Ishikawa (cell line): ENCODE data around the gene PATJ.

Experiments used
- CEBPB ChIP-seq: IDR thresholded peaks from 2 replicates; pipeline ENCODE4 v1.6.1; 2012
- CREB1 ChIP-seq: IDR thresholded peaks from 2 replicates; pipeline ENCODE4 v1.6.1; 2012; ENCODE audit warnings: low read depth
- EGR1 ChIP-seq: IDR thresholded peaks from 2 replicates; pipeline ENCODE4 v1.6.1; 2012
- EP300 ChIP-seq: IDR thresholded peaks from 2 replicates; pipeline ENCODE4 v1.6.1; 2012; ENCODE audit warnings: borderline replicate concordance
- FOXM1 ChIP-seq: IDR thresholded peaks from 2 replicates; pipeline ENCODE4 v1.6.1; 2012; ENCODE audit warnings: low read depth, borderline replicate concordance
- NFIC ChIP-seq: IDR thresholded peaks from 2 replicates; pipeline ENCODE4 v1.6.1; 2012
- RAD21 ChIP-seq: IDR thresholded peaks from 2 replicates; pipeline ENCODE4 v1.6.1; 2012; ENCODE audit warnings: low read depth
- TAF1 ChIP-seq: IDR thresholded peaks from 2 replicates; pipeline ENCODE4 v1.6.1; 2012; ENCODE audit warnings: low read depth, mild to moderate bottlenecking
- TCF12 ChIP-seq: IDR thresholded peaks from 2 replicates; pipeline ENCODE4 v1.6.1; 2012; ENCODE audit warnings: low read depth
- TEAD4 ChIP-seq: IDR thresholded peaks from 2 replicates; pipeline ENCODE4 v1.6.1; 2012
- YY1 ChIP-seq: IDR thresholded peaks from 2 replicates; pipeline ENCODE4 v1.6.1; 2012; ENCODE audit warnings: low read depth
- ZBTB7A ChIP-seq: IDR thresholded peaks from 2 replicates; pipeline ENCODE4 v1.6.1; 2012; ENCODE audit warnings: low read depth
- TF ChIP-seq, protein P1 (sequence below): IDR thresholded peaks from 2 replicates; pipeline ENCODE4 v1.6.1; 2012
- TF ChIP-seq, protein P2 (sequence below): IDR thresholded peaks from 2 replicates; pipeline ENCODE4 v1.6.1; 2012
- TF ChIP-seq, protein P3 (sequence below): IDR thresholded peaks from 2 replicates; pipeline ENCODE4 v1.6.1; 2012; ENCODE audit warnings: low read depth, mild to moderate bottlenecking

Gene PATJ

DNA sequence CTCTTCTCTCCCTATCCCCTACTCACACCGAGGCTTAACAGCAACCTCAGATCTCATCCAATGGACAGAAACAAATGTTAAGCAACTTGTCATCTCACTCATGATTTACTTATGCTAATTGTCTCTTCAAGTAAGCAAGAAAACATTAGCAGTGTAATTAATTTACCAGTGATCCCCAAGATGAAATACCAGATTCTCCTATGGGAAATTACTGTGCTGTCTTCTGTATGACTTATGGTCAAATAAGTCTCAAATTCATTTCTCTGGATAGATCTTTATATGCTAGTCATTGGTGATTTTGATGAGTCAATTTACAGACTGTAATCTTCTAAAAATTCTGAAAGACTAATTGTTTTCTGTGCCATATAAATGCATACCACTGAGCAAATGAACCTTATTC lies 419.4 kb downstream of the PATJ start:
- TF ChIP-seq FOXM1 (no peak), YY1 (no peak), EP300 (no peak), ZBTB7A (no peak), CREB1 (no peak), RAD21 (no peak), TEAD4 (no peak), NFIC (no peak), EGR1 (no peak), CEBPB (no peak), TAF1 (no peak), TCF12 (no peak)
- TF ChIP-seq, protein P1, sequence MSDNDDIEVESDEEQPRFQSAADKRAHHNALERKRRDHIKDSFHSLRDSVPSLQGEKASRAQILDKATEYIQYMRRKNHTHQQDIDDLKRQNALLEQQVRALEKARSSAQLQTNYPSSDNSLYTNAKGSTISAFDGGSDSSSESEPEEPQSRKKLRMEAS, result no peak
- TF ChIP-seq, protein P2, sequence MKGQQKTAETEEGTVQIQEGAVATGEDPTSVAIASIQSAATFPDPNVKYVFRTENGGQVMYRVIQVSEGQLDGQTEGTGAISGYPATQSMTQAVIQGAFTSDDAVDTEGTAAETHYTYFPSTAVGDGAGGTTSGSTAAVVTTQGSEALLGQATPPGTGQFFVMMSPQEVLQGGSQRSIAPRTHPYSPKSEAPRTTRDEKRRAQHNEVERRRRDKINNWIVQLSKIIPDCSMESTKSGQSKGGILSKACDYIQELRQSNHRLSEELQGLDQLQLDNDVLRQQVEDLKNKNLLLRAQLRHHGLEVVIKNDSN, result no peak
- TF ChIP-seq, protein P3, sequence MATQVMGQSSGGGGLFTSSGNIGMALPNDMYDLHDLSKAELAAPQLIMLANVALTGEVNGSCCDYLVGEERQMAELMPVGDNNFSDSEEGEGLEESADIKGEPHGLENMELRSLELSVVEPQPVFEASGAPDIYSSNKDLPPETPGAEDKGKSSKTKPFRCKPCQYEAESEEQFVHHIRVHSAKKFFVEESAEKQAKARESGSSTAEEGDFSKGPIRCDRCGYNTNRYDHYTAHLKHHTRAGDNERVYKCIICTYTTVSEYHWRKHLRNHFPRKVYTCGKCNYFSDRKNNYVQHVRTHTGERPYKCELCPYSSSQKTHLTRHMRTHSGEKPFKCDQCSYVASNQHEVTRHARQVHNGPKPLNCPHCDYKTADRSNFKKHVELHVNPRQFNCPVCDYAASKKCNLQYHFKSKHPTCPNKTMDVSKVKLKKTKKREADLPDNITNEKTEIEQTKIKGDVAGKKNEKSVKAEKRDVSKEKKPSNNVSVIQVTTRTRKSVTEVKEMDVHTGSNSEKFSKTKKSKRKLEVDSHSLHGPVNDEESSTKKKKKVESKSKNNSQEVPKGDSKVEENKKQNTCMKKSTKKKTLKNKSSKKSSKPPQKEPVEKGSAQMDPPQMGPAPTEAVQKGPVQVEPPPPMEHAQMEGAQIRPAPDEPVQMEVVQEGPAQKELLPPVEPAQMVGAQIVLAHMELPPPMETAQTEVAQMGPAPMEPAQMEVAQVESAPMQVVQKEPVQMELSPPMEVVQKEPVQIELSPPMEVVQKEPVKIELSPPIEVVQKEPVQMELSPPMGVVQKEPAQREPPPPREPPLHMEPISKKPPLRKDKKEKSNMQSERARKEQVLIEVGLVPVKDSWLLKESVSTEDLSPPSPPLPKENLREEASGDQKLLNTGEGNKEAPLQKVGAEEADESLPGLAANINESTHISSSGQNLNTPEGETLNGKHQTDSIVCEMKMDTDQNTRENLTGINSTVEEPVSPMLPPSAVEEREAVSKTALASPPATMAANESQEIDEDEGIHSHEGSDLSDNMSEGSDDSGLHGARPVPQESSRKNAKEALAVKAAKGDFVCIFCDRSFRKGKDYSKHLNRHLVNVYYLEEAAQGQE, result no peak

DNA sequence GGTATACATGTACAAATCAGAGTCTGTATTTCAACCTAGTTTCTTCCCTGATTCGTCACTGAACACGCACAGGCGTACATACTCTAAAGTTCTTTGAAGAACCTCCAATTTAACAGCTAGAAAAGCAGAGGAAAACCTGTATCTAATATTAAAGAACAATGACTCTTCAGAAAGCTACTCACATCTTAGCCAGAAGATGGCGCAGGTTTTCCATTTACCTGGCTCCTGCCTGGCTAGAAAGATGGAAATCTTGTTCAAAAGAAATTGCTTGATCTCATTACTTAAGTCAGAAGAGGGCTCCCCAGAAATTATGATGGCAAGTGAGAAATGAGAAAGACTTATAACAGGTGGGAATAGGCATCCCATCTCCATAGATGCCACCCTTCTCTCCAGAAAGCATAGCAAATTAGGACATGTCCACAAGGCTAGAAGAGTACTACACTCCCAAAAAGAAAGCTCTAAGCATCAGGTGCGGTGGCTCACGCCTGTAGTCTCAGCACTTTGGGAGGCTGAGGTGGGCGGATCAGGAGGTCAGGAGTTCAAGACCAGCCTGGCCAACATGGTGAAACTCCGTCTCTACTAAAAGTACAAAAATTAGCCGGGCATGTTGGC lies 433.4 kb downstream of the PATJ start:
- TF ChIP-seq CEBPB, result no peak
- TF ChIP-seq RAD21, result peak; percentile 94

DNA sequence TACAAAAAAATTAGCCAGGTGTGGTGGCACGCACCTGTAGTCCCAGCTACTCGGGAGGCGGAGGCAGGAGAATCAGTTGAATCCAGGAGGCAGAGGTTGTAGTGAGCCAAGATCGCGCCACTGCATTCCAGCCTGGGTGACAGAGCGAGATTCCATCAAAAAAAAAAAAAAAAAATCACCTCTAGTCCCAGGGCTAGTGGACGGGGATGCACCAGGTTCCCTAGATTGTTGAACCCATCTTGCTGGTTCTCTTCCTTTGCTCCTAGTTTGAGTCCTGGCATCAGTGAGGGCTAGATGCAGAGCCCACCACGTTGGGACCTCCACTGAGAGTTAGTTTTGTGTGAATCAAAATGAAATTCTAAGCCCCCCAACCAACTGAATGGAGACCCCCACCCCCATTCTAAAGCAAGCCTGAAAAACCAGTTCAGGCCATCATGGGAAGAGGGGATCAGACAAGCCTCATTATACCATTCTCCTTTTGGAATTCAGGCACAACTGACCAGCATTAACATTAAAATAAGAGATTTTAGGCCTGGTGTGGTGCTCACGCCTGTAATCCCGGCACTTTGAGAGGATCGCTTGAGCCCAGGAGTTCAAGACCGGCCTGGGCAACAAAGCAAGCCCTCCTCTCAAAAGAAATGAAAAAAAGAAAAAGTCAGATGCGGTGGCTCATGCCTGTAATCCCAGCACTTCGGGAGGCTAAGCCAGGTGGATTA lies 434.5 kb downstream of the PATJ start:
- TF ChIP-seq EGR1 (no peak), FOXM1 (no peak), YY1 (no peak), RAD21 (no peak), CEBPB (no peak), ZBTB7A (no peak), NFIC (no peak), TAF1 (no peak), TEAD4 (no peak), TCF12 (no peak), CREB1 (no peak), EP300 (no peak)
- TF ChIP-seq, protein P3, result no peak
- TF ChIP-seq, protein P2, result no peak
- TF ChIP-seq, protein P1, result no peak

DNA sequence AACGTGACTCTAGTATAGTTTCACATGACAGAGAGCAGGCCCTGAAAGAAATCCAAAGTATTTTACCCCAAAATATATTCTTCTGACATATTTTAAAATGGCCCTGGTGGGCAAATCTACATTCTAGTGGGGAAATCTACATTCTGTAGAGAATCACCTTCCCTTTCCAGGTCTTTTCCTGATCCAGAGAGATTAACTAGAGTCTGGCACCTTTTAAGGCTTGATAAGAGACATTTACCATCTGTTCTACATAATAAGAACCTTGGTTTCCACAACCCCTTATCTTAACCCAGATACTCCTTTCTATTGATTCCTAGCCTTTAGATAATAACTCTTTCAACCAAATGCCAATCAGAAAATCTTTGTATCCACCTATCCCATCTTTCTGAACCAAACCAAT lies 435.3 kb downstream of the PATJ start:
- TF ChIP-seq, protein P1, result no peak
- TF ChIP-seq TEAD4, result no peak
- TF ChIP-seq EP300, result no peak
- TF ChIP-seq CEBPB, result no peak
- no peak for TF ChIP-seq EGR1

DNA sequence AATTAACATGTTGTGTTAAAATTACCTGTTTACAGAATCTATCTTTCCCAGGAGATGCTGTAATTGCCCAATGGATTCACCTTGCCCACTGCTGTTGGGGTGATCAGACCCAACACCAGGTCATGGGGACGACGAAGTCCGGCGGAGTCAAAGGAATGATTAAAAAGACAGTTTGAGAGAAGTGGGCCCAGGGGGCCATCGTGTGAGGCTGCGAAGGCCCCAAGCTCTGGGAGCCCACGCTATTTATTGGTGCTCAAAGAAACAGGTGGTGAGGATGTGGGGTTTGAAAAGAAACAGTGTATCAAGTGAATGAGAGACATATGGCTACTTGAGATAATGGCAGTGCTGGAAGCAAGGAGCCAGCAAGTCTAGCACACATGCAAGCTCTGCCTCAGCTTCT lies 436.1 kb downstream of the PATJ start:
- TF ChIP-seq, protein P1, result no peak
- no peak for TF ChIP-seq NFIC
- TF ChIP-seq, protein P3, result no peak
- TF ChIP-seq YY1, result no peak
- TF ChIP-seq RAD21, result no peak
- TF ChIP-seq EP300, result no peak
- no peak for TF ChIP-seq TCF12
- TF ChIP-seq TEAD4, result no peak
- no peak for TF ChIP-seq EGR1
- TF ChIP-seq, protein P2, result no peak
- TF ChIP-seq ZBTB7A, result no peak
- no peak for TF ChIP-seq CREB1
- no peak for TF ChIP-seq TAF1
- TF ChIP-seq FOXM1, result no peak
- TF ChIP-seq CEBPB, result no peak
